H9 (cell line): ENCODE measurements around the gene KRTAP6-3. TPM values are rescaled to one million over a fixed set of nuclear protein-coding genes. Genes with fewer than 3 reads are reported as not detected.

ENCODE experiments used
- DNase-seq: peaks from one replicate; pipeline ENCODE4 v3.0.0-alpha.2; 2017
- H2AFZ ChIP-seq: one replicate; pipeline ENCODE4 v1.6.1; 2013; ENCODE audit warnings: mild to moderate bottlenecking, low read length, control low read depth, moderate library complexity
- H2AK5ac ChIP-seq: 2 replicates; pipeline ENCODE4 v1.6.1; 2013; ENCODE audit warnings: low read length, control low read depth, mixed read lengths; ENCODE audit not compliant: insufficient read length
- H2BK120ac ChIP-seq: one replicate; pipeline ENCODE4 v1.6.1; 2013; ENCODE audit warnings: low read depth, mild to moderate bottlenecking, low read length, control low read depth, inconsistent platforms; ENCODE audit not compliant: poor library complexity, severe bottlenecking
- H2BK12ac ChIP-seq: 2 replicates; pipeline ENCODE4 v1.6.1; 2013; ENCODE audit warnings: low read length, control low read depth, mixed read lengths, low read depth; ENCODE audit not compliant: insufficient read length
- H2BK15ac ChIP-seq: 2 replicates; pipeline ENCODE4 v1.6.1; 2013; ENCODE audit warnings: low read depth, low read length, control low read depth
- H2BK20ac ChIP-seq: one replicate; pipeline ENCODE4 v1.6.1; 2013; ENCODE audit warnings: low read depth, mild to moderate bottlenecking, low read length, control low read depth, inconsistent platforms; ENCODE audit not compliant: poor library complexity, severe bottlenecking
- H2BK5ac ChIP-seq: 2 replicates; pipeline ENCODE4 v1.6.1; 2013; ENCODE audit warnings: low read length, control low read depth, mixed read lengths; ENCODE audit not compliant: insufficient read length
- H3K14ac ChIP-seq: 2 replicates; pipeline ENCODE4 v1.6.1; 2013; ENCODE audit warnings: low read length, control low read depth; ENCODE audit not compliant: insufficient read depth
- H3K18ac ChIP-seq: 2 replicates; pipeline ENCODE4 v1.6.1; 2013; ENCODE audit warnings: low read depth, mild to moderate bottlenecking, mixed read lengths, low read length, control low read depth; ENCODE audit not compliant: insufficient read length
- H3K23ac ChIP-seq: 2 replicates; pipeline ENCODE4 v1.6.1; 2013; ENCODE audit warnings: low read length, control low read depth, mixed read lengths, low read depth; ENCODE audit not compliant: insufficient read length
- H3K23me2 ChIP-seq: 2 replicates; pipeline ENCODE4 v1.6.1; 2013; ENCODE audit warnings: low read depth, mild to moderate bottlenecking, mixed read lengths, low read length, control low read depth; ENCODE audit not compliant: insufficient read length, poor library complexity, severe bottlenecking
- H3K27ac ChIP-seq: 2 replicates; pipeline ENCODE4 v1.5.1; 2013; ENCODE audit warnings: low read length, control low read depth, mixed read lengths, low read depth; ENCODE audit not compliant: insufficient read length
- H3K27me3 ChIP-seq: 2 replicates; pipeline ENCODE4 v1.6.1; 2013; ENCODE audit warnings: low read length, control low read depth, inconsistent platforms; ENCODE audit not compliant: insufficient read depth
- H3K4ac ChIP-seq: 2 replicates; pipeline ENCODE4 v1.6.1; 2013; ENCODE audit warnings: low read depth, mild to moderate bottlenecking, control low read depth, inconsistent platforms, low read length, moderate library complexity
- H3K4me1 ChIP-seq: 2 replicates; pipeline ENCODE4 v1.6.1; 2013; ENCODE audit warnings: low read length, control low read depth, inconsistent platforms; ENCODE audit not compliant: insufficient read depth
- H3K4me2 ChIP-seq: 2 replicates; pipeline ENCODE4 v1.6.1; 2013; ENCODE audit warnings: low read length, control low read depth, mixed read lengths; ENCODE audit not compliant: insufficient read length, insufficient read depth
- H3K56ac ChIP-seq: 2 replicates; pipeline ENCODE4 v1.6.1; 2013; ENCODE audit warnings: low read depth, mild to moderate bottlenecking, mixed read lengths, low read length, control low read depth; ENCODE audit not compliant: insufficient read length
- H3K79me1 ChIP-seq: 2 replicates; pipeline ENCODE4 v1.6.1; 2013; ENCODE audit warnings: low read depth, mild to moderate bottlenecking, moderate library complexity, low read length, control low read depth, inconsistent platforms; ENCODE audit not compliant: insufficient read depth, poor library complexity, severe bottlenecking
- H3K79me2 ChIP-seq: 2 replicates; pipeline ENCODE4 v1.6.1; 2013; ENCODE audit warnings: low read length, control low read depth, inconsistent platforms; ENCODE audit not compliant: insufficient read depth
- H3K9ac ChIP-seq: 2 replicates; pipeline ENCODE4 v1.6.1; 2013; ENCODE audit warnings: low read length, control low read depth, mixed read lengths; ENCODE audit not compliant: insufficient read length; ENCODE audit errors: extremely low read depth
- H3K9me3 ChIP-seq: one replicate; pipeline ENCODE4 v1.6.1; 2013; ENCODE audit warnings: low read depth, low read length, inconsistent platforms; ENCODE audit not compliant: control insufficient read depth
- H3T11ph ChIP-seq: one replicate; pipeline ENCODE4 v1.6.1; 2013; ENCODE audit warnings: mild to moderate bottlenecking, low read length, control low read depth, inconsistent platforms
- H4K20me1 ChIP-seq: one replicate; pipeline ENCODE4 v1.6.1; 2013; ENCODE audit not compliant: control insufficient read depth, insufficient read length, insufficient read depth
- H4K5ac ChIP-seq: 2 replicates; pipeline ENCODE4 v1.6.1; 2013; ENCODE audit warnings: low read depth, mild to moderate bottlenecking, mixed read lengths, low read length, control low read depth; ENCODE audit not compliant: insufficient read length
- H4K8ac ChIP-seq: replicated peaks from 2 replicates; pipeline ENCODE4 v1.6.1; 2013; ENCODE audit warnings: low read length, control low read depth, mixed read lengths, low read depth; ENCODE audit not compliant: insufficient read length
- H4K91ac ChIP-seq: 2 replicates; pipeline ENCODE4 v1.6.1; 2013; ENCODE audit warnings: low read depth, mild to moderate bottlenecking, moderate library complexity, mixed read lengths, low read length, control low read depth; ENCODE audit not compliant: insufficient read length
- H3K27ac Mint-ChIP-seq, 3 experiments: 2 replicates in 2 of 3; 3 replicates in 1 of 3; pipeline ENCODE4 v1.8.0; 2020 to 2021; ENCODE audit warnings: mixed read lengths in 3 of 3, mild to moderate bottlenecking in 1 of 3, moderate library complexity in 1 of 3
- H3K27me3 Mint-ChIP-seq: 2 replicates; pipeline ENCODE4 v1.8.0; 2021; ENCODE audit warnings: low read depth, mild to moderate bottlenecking, moderate library complexity, mixed read lengths
- H3K36me3 Mint-ChIP-seq, 3 experiments: 2 replicates in 2 of 3; 3 replicates in 1 of 3; pipeline ENCODE4 v1.8.0; 2020 to 2021; ENCODE audit warnings: low read depth in 3 of 3, mixed read lengths in 3 of 3; ENCODE audit not compliant: insufficient read depth in 1 of 3
- H3K4me1 Mint-ChIP-seq, 2 experiments: 2 replicates each; pipeline ENCODE4 v1.8.0; 2020; ENCODE audit warnings: mixed read lengths in 2 of 2
- H3K4me3 Mint-ChIP-seq, 2 experiments: 2 replicates in 1 of 2; 3 replicates in 1 of 2; pipeline ENCODE4 v1.8.0; 2020 to 2021; ENCODE audit warnings: mild to moderate bottlenecking in 2 of 2, mixed read lengths in 2 of 2, moderate library complexity in 1 of 2
- H3K9me3 Mint-ChIP-seq, 2 experiments: 2 replicates in 1 of 2; 3 replicates in 1 of 2; pipeline ENCODE4 v1.8.0; 2020; ENCODE audit warnings: mild to moderate bottlenecking in 2 of 2, mixed read lengths in 2 of 2, moderate library complexity in 1 of 2
- CTCF ChIP-seq: fragments of 200-600 bp; sonication (generic); conservative IDR thresholded peaks from 3 replicates; pipeline ENCODE4 v1.8.0; 2021; ENCODE audit warnings: antibody characterized with exemption, mild to moderate bottlenecking
- total RNA-seq: library from RNA; stranded (reverse); gene quantifications from 2 replicates; pipeline ENCODE4 v1.2.1, GENCODE V29; 2021

The KRTAP6-3 gene
- total RNA-seq, 1 experiment from 2014 or later: not detected

- no peaks in the 10 kb centered on the region for H3K23me2 ChIP-seq
- H2BK12ac ChIP-seq: no peak overlapping the region
- no peak overlapping the region for H2BK120ac ChIP-seq
- H3K14ac ChIP-seq: no peak overlapping the region
- H3K27ac ChIP-seq: no peak overlapping the region
- no peaks in the 10 kb centered on the region for H3K4me1 Mint-ChIP-seq
- no peak overlapping the region for H4K8ac ChIP-seq
- no peak overlapping the region for H2BK20ac ChIP-seq
- H3K27me3 ChIP-seq: no peaks in the 10 kb centered on the region
- no peaks in the 10 kb centered on the region for H3K27me3 Mint-ChIP-seq
- H4K5ac ChIP-seq: no peak overlapping the region
- H3K23ac ChIP-seq: no peak overlapping the region
- H3K56ac ChIP-seq: no peak overlapping the region
- peaks cover 0 to 5% (median 0%) of the 10 kb centered on the region in 3 experiments; a peak in 2 of 7 replicates for H3K36me3 Mint-ChIP-seq
- H2AFZ ChIP-seq: no peak overlapping the region
- H3K27ac Mint-ChIP-seq: no peak overlapping the region
- no peak overlapping the region for H2AK5ac ChIP-seq
- no peaks in the 10 kb centered on the region for H4K20me1 ChIP-seq
- no peak overlapping the region for H2BK5ac ChIP-seq
- TF ChIP-seq CTCF: no peak
- no peak overlapping the region for H3K4me2 ChIP-seq
- no peaks in the 10 kb centered on the region for H3K4me1 ChIP-seq
- no peaks in the 10 kb centered on the region for H3K79me2 ChIP-seq
- H3K9me3 ChIP-seq: no peaks in the 10 kb centered on the region
- no peak overlapping the region for H4K91ac ChIP-seq
- H3K4ac ChIP-seq: no peak overlapping the region
- no peak overlapping the region for H3K9ac ChIP-seq
- no peak for DNase-seq
- H3K9me3 Mint-ChIP-seq: peaks cover 0 to 5% of the 10 kb centered on the region in 2 experiments; a peak in 2 of 5 replicates
- no peak overlapping the region for H2BK15ac ChIP-seq
- H3T11ph ChIP-seq: no peak overlapping the region
- H3K79me1 ChIP-seq: no peaks in the 10 kb centered on the region
- no peak overlapping the region for H3K4me3 Mint-ChIP-seq
- H3K18ac ChIP-seq: no peak overlapping the region
These were observed 24.6 kb upstream of the KRTAP6-3 start for GRCh38 chr21:30567617-30568016.
